AG20443 (cell line): ENCODE results near the gene METAP2.

ENCODE experiments used
- DNase-seq: peaks from one replicate; pipeline ENCODE4 v3.0.0; 2012; ENCODE audit warnings: low spot score, mixed read lengths

Gene METAP2

DNA sequence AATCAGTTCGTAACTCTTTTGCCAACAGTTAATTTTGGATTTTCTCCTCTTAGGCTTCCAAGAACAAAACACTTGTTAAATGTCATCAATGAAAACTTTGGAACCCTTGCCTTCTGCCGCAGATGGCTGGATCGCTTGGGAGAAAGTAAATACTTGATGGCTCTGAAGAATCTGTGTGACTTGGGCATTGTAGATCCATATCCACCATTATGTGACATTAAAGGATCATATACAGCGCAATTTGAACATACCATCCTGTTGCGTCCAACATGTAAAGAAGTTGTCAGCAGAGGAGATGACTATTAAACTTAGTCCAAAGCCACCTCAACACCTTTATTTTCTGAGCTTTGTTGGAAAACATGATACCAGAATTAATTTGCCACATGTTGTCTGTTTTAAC, 39.6 kb downstream of the METAP2 start:
- DNase-seq: no peak

DNA sequence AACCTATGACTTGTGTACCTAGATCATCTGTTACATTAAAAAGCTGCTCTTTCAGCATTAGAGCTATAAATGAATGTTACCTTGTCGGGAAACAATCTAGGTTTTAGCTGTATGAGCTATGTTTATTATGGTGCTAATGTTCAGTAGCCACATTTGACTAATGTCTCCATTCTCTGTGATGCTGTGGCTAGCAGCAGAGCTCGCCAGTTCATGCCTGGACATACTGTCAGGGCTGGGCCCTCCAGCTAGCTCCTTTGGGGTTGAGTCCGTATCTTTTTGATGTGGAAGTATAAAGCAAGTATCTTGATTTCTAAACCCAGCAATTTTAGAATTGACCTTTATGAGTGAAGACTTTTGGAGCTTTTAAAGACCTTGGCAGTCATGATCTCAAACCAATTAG, 41.2 kb downstream of the METAP2 start:
- DNase-seq: no peak

DNA sequence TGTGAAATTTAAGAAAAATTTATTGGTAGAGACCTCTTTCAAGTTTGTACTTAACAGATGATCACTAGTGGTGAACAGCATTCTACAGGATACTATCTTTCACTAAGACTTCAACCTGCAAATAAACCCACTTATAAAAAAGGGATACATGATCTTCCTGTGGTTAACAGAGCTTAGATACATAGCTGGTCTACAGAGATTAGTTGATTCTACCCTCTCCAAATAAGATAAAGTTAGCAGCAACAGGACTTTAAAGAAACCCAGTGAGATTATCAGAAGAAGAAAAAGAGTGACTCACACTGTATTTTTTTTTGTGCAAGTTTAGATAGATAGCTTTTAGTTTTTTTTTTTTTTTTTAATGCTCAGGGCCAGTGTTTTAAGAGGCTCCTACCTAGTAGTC, 42.8 kb downstream of the METAP2 start:
- DNase-seq: no peak

DNA sequence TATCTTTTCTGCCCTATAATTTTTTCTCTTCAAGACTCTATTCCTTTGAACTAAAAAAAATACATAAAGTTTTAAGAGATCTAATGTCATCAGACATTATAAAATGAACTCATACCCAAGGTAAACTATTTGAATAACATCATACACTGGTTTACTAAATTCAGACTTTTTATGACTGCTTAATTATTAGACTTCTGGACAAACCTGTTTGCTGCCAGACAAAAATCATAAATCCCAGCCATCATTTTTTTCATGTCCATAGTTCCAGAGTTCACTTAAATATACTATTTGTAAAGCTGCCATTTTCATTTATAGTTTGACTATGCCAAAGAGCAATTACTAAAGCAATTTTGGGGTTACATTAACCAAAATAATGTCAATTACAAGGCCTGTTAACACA, 43.3 kb downstream of the METAP2 start:
- no peak for DNase-seq

DNA sequence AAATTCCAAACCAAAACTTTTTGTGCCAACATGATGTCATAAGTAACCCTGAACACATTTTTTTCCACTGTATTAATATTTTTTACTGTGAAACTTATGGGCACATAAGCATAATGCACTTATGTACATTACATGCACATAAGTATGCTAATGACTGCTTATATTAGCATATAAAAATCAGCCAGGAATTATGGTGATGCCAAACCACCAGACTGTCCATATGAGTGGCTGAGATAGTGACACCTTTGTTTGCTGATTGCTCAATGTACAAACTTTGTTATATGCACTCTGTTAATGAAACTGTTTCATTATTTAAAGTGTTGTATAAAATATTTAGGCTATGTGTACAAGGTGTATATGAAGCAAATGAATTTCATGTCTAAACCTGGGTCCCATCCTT, 45.0 kb downstream of the METAP2 start:
- no peak for DNase-seq

DNA sequence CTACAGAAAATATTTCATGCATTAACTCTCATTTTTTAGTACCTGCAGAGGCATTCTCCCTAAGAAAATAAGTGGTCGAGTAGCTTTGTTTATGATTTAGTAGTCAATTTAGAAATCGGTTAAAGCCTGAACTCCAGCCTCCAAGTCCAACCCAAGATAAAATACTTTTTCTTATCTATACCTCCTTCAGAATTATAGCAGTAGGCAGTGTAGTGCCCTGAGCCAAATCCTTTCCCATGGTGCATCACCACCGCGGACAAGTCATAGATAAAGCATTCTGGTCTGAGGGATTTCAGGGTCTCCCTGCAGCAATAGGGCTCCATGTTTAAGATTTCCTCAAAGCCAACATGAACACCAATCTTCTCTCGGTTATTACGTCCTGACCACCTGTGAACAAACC, 46.9 kb downstream of the METAP2 start:
- DNase-seq: no peak

DNA sequence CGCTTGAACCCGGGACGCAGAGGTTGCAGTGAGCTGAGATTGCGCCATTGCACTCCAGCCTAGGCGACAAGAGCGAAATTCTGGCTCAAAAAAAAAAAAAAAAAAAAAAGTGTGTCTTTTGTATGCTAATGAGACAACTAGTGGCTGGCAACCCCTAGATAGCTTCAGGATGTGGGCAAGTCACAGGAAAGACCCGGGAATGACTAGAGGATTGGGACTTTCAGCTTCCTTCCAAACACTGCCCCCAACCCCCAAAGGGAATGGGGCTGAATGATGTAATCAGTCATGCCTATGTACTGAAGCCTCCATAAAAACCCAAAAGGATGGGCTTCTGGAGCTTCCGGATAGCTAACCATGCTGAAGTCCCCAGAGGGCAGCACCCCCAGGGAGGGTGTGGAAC, 48.7 kb downstream of the METAP2 start:
- no peak for DNase-seq

DNA sequence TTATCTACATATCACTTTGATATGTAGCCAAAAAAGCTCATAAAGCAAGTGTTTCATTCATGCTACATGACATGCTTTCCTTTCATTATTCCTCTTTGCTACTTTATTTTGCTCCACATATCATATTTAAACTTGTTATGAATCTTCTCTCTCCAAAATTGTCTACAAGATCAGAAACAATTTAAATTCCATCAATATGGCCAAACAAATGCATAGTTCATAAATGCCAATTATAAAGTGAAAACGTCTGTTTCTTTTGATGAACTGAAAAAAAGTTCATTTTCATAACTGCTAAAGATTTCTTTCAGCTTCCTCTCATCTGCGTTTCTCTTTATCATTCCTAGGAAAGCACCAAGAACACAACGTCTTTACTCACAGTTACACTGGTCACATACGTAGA, 54.5 kb downstream of the METAP2 start:
- no peak for DNase-seq

DNA sequence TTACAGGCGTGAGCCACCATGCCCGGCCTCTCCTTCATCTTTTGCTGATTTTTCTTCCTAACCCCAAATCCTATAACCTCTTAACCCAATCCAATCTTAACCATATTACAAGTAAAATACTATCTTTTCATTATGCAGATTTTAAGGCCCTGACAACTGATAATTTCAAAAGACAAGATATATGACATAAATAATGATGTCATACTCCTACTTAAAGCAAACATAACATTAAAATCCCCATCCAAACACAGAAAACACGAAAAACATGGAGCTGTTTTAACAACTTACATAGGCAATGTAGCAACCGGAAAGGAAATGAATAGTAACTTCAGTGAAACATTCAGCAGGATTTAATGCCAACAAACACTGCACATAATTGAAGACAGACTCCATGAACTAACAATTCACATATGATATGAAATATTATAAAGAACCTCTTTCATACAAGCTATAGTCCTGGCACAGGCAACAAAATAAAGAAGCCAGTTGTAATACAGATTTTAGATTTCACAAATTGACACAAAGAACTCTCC, 55.8 kb downstream of the METAP2 start:
- DNase-seq: no peak

DNA sequence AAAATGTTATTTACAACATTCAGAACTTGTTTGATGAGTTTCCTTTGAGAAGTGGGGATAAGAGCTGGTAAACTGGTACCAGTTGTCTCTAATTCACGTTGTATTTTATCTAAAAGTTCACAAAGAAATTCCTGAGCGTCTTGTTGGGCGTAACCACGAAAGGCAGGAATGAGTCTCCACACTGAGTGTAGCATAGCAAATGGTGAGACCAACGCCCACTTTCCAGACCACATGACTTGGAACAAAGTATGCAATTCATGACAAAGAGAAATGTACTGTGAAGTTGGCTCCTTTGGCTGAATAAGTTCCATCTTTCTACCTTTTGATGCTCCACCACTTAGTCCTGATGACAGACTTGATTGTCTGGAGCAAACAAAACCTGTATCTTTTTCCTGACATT, 58.9 kb downstream of the METAP2 start:
- peak; percentile 47 for DNase-seq

DNA sequence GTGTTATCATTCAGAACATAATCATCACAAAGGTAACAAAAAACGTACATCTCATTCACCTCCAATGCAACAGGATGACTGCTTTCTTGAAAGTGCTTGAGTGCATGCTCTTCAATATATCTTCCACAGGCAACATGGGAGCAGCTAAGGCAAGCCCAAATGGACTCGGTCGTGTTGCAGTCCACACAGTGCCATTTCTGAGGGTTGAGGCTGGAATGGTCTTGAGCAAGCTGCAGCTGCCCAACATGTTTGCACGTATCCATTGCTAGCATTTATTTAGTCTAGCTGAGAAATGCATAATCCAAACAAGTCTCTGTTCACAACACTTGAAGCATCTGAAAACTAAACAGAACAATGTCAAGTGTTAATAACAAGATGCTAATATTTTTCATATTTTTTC, 60.0 kb downstream of the METAP2 start:
- no peak for DNase-seq

DNA sequence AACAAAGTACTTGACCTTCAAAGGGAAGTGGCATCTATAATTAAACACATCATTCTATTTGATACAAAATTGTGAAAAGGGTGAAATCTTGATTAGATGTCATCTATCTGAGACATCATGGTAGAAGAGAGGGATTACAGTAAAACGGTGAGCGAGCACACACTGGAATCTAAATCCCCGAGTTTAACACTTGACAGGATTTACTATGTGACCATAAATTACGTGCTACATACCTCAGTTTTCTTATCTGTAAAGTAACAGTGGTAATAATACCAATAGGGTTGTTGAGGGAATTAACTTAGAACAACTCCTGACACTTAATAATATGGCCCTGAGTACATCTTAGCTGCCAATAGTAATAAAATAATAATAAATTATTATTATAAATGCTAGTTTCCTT, 64.1 kb downstream of the METAP2 start:
- DNase-seq: no peak

DNA sequence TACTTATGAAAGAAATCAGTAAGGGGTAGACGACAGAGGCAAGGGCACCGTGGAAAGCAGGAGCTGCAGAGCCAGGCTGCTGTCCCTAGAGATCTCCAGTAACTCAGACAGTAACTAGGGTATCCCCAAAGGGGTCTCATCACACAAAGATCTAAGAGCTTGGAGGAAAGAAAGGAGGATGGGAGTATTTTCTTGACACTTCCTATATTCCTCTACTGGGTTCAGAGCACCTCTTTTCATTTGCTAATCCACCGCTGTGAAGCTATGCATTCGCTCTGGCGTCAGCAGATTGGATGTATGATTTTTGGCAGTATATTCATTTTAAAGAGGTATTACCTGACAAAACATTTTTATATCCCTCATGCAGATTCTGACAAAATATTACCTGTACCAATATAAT, 64.7 kb downstream of the METAP2 start:
- no peak for DNase-seq

DNA sequence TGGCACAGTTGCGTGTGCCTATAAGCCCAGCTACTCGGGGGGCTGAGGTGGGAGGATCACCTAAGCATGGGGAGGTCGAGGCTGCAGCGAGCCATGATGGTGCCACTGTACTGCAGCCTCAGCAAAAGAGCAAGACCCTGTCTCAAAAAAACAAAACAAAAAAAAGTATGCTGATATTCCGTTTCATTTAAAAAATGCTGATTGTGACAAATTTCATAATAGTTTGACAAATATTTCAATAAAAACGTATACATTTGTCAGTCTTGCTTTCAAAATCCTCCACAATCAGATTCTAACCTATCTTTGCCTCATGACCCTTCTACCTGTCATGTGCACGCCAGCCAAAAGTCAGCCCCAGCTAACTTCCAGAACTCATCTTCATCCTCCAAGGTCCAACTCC, 67.5 kb downstream of the METAP2 start:
- DNase-seq: no peak

DNA sequence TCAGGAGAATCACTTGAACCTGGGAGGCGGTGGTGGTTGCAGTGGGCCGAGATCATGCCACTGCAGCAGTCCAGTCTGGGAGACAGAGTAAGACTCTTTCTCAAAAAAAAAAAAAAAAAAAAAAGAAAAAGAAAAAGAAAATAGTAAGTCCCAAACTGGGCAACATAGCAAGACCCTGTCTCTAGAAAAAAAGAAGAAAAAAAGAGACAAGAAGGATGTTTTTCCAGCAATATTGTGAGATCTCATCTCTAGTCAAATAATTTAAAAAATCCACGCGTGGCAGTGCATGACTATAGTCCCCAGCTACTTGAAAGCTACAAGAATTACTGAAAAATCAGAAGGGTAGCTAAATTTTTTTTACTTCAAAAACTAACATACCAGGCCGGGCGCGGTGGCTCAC, 69.4 kb downstream of the METAP2 start:
- DNase-seq: no peak

DNA sequence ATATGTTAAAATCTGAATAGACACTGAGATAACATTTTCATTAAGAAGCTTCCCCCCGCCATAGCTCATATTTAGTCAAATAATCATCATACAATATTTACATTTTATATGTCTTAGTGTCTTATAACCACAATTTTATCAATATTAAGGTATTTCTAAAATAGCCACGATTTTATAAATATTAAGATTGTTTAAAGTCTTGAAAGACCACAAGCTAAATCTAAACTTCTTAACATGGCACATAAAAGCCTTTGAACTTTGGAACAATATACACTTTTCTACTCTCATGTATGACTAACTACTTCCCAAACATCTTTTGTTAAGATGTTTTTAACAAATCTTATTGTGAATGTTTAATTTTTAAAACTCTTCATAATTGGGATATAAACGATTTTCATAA, 70.8 kb downstream of the METAP2 start:
- DNase-seq: no peak

DNA sequence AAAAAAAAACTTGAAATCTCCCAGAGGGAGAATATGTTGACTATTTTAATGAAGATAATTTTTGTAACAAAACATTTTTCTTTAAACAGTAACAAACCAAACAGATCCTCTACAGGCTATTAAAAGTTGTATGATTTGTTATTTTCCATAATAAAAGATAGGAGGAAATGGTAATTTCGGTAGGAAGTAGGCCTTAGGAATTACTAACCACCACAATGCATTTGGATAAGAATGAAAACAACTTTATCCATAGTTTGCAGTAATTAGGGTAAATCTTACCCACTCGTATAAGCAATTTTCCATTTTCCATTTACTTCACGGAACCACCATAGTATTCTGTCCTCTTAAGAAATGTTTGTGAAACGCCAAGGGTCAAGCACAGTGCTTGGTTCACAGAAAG, 71.4 kb downstream of the METAP2 start:
- no peak for DNase-seq

DNA sequence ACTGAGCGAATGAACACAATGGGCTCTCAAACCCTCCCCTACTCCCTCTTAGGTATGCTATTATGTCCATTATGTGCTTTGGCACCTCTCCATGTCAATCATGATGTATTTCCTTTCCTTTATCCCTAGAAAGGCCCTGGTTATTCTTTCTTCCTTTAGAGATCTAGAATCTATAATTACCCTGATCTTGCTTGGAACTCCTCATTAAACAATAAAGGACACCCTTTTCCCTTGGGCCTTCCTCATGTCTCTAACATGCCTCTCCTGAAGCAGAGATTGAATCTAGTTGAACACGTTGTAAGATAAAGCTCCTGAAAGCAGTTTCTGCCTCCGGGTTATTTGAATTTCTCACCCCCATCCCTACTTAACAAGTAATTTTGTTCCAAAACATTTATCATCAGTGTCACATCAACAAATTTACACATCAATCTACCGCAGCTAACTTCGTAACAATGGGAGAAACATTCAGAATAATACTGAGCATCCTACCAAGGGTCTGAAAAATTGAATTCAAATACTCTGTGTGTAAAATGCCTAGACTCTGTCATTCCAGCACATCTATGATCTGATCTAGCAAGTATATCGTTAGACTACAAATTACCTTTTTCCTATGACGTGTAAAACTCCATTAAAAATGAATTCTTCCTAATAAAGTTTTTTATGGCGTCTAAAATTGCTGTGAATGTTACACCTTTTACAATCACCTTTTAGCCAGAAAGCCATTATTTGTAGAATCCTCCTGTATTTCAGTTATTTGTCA, 72.0 kb downstream of the METAP2 start:
- DNase-seq: no peak

DNA sequence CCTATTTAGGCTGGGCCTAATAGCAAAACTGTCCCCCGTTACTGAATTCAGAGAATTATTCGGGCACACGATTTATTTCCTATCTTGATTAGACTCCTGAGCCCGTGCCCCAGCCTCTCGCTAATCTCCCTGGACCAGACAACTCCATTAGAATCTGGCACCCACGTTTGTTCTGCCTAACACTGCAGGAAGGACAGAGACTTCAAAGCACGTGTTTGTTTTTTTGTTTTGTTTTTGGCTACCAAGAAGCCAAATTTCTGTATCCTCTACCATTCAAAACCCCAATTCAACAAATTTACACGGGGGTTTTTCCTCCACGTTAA, 72.5 kb downstream of the METAP2 start:
- no peak for DNase-seq

DNA sequence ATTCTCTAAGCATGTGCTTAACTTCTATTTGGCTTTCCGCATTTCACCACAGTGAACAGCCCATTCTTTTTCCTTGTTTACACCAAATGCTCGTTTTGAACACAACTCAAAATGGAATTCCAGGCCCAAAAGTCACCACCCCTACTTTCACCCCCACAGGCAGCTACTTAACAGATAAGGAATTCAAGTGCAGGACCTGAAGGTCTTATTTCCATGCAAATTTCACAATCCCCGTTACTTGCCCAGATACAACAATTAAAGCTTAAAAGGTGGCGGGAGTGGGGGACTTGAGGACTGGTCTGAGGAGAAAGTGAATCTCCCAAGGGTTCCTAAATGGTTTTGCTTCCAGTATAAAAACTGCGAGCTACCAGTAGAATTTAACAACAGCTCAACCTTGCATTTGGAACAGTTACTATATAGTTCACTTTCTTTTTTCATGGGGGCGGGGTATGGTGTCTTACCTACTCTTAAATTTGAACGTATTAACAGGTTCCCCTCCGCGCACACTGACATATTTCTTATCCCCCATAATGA, 73.6 kb downstream of the METAP2 start:
- peak; percentile 56 for DNase-seq

DNA sequence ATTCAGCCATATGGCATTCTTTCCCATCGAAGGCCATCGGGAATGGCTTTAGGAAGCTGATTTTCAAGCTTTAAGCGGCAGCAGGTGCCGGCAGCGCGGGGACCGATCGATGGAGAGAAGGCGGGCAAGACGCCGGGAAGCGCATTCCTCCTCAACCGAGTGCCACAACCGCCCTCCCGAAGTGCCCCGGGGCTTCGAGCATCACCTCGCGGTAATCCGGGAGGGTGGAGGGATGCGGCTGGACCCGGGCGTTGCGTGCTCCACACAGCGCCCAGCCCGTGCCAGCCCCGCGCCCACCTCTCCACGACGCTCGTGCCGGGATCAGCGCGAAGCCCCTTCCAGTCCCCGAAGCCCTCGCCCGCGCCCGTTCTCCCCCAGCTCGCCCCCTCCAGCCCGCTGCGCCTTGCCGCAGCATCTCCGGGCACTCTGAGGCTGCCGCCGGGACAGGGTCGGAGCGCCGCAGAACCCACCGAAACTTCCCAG, 74.1 kb downstream of the METAP2 start:
- peak; percentile 58 for DNase-seq

DNA sequence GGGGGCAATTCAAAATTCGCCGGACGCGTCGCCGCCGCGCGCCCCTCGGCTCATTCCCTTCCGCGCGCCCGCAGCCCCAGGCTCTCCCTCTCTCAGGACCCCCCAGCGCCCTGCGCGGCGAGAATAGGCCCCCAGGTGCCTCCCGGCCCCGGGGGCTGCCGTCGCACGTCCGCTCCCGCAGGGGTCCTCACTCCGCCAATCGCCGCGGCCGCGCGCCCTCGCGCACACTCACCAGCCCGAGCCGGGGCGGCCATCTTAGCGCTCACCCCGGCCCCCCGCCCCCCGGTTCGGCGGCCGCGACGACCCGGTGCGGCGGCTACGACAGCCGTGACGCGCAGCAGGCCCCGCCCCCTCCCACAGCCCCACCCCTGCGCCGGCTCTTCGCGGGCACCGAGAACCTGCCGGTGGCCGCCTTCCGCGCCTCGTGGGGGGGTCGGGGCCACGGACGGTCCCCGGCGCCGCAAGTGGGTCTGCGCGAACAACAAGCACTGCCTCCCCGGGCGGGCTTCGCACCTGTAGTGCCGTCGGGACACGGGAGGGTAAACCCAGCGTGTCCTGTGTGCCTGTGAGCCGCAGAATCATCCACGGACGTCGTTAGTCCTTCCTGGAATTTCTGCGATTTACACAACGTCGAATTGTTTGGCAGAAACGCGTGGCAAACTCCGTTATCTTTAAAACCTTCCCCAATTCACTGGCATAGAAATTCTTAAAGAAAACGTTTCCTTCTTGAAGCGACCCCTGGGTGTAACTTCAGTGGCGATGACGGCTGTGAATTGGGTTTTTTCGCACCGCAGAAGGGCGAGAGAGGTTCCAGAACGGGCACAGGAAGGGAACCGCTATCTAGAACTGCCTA, 74.8 kb downstream of the METAP2 start:
- DNase-seq: peak; percentile 61
